HG03575 (cell line): ENCODE data around the gene KCNQ1.

ENCODE experiments used
- ATAC-seq: cut with Tn5 transposase; IDR thresholded peaks from one replicate; pipeline ENCODE4 v1.9.1; 2021; ENCODE audit not compliant: unreplicated experiment, insufficient number of reproducible peaks, low FRiP score; ENCODE audit errors: extremely low read depth

The KCNQ1 gene

DNA sequence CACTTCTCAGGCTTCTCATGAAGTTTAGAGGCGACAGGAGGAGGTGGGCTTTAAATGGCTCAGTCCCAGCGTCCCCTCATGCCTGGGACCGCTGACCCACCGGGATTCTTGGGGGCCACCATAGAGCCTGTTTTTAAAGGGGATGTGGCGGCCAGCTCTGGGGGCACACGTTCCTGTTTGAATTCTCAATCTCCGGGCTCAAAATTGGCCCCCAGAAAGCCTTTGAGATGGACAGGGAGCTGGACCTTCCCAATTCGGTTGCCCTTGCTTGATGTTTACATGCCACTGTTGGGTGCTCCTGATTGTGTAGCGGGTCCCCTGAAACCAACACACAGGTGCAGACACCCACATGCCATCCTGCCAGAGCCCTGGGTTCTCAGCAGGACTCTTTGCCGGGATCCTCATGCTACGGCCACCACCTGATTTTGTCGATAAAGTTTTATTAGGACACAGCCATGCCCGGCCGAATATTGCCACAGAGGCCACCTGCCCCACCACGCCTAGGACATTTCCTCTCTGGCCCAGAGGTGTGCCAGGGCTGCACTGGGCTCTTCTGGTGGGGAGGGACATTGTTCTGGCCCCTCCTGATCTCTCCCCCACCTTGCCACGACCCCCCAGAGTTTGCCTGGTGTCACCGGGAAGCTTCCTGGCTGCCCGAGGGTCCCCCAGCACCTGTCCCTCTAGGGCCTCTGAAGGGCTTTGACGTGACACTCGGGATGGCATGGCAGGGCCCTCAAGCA, 71.6 kb downstream of the KCNQ1 start:
- no peak for ATAC-seq

DNA sequence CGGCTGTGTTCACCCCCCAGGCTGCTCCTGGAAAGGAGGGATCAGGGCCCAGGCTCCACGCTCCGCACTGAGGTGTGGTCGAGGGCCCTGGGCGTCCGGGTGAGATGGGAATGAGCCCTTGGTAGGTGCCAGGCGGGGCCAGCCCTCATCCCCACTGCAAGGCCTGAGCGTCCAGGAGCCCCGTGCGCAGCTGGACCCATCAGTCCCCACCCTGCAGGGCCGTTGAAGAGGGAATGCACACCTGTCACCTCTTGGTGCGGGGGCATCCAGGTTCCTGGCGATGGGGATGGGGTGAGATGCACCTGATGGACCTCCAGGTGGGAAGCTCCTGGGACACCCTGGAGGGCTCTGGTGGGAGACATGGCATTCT, 72.2 kb downstream of the KCNQ1 start:
- no peak for ATAC-seq

DNA sequence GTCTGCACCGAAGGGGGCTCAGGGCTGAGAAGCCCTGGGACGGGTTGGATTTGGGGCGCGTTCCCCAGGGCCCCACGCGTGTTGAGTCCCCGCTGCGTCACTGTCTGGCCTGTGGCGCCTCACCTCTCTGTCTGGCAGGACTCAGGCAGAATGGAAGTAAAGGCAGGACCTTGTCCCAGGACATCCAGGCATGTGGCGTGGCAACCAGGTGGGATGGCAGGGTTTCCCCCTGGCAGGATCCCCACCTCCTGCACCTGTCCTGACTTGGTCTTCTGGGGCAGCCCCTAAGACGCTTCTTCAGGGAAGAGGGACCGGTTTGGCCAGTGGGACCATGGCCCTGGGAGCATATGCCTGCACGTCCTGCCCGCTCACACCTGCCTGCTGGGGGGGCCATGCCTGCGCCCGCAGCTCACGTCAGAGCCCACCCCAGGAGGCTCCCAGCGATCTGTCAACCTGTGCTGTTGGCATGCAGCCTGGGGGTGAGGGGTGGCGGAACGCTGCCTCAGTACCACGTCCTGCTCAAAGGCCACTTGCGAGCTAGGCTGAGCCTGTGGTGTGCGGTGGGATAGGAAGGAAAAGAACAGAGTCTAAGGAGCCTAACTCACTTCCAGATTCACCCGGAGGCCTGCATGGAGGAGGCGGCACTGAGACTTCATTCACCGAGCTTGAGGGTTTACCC, 72.7 kb downstream of the KCNQ1 start:
- ATAC-seq: no peak

DNA sequence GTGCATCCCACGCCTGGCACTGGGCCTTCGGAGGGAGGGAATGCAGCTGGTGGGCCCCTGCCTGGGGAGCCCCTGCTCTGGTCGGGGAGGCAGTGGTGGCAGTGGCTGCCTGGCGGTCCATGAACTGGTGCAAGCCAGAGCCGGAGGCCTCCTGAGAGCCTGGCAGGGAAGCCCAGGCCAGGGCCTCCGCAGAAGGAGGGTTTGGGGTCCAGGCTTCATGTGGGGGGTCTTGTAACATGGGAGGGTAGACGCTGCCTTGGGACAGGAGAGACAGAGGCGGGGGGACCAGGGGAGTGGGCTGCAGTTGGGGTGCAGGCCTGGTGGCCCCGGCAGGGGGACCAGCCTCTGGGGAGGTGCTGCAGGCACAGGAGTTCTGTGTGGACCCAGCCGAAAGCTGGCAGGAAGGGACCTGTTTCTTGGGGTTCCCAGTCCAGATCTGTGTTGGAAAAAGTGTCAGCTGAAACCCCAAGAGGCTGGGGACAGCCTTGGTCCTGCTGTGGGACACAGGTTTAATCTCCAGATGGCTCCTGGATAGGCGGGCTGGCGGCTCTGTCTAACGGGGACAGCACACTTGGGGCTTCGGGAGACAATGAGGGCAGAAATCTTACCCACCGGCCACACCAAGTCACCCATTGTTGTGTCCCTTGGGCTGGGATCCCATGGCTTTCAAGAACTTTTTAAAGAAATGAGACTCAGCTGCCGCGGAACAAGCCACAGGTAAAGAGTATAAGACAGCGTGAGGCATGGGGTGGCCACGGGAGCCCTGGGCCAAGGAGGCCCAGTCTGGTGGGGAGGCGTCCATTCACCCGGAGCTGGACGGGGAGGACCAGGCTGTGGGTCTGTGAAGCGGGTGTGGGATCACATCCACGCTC, 73.5 kb downstream of the KCNQ1 start:
- no peak for ATAC-seq

DNA sequence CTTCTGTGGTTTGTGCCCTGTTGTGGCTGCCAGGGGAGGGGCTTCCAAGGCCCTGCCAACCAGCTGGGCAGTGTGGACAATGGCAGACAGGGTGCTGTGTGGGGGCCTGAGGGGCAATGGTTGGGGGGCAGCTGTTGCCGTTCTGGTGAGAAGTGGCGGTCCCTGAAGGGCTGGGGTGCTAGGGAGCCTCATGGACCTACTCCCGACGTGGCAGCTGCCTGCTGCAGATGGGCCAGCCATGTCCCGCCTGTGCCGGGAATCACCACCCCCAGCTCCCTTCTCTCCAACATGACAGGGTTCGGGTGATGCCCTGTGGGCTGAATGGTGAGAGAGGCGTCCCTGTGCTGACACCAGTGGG, 74.2 kb downstream of the KCNQ1 start:
- no peak for ATAC-seq

DNA sequence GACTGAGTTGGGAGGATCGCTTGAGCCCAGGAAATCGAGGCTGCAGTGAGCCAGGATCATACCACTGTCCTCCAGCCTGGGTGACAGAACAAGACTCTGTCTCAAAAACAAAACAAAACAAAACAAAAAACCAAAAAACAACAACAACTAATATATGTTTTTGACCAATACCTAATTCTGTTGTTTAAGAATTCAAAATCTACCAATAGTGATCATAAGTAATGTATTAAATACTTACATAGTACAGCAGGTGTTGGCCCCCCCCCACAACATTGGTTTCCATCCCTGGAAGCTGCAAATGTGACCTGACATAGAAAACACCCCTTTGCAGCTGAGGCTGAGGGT, 74.7 kb downstream of the KCNQ1 start:
- no peak for ATAC-seq

DNA sequence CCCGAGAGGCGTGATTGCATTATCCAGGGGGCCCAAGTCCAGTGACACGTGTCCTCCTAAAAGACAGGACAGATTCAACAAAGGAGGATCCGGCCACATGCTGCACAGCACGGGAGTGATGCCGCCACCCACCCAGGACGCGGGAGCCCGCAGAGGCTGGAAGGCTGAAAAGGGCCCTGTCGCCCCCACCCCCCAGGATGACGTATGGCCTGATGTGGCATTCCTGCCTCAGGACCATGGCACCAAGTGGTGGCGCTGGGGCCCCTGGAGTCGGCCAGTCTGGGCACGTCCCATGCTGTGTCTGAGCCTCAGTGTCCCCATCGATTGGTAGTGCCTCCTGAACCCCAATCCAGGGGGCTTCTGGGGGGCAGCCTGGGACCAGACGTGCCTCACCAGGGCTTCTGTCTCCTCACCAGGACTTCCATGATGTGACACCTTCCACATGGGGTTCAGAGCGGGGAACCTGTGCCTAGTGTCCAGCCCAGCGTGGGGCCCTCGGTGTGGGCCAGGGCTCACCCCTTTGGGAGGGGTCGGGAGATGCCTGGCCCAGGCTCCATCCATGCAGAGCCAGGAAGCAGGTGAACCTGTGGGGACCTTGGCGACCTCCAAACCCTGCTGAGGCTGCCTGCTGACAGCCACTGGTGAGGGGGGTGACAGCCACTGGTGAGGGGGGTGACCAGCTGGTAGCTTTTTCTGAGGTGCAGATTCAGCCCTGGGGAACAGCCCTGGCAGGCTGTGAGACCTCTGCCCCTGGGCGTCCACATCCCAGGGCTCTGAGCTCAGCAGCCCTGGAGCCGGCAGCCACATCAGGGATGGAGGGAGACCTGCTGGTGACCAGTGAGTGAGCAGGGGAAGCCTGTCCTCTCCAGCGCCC, 75.3 kb downstream of the KCNQ1 start:
- no peak for ATAC-seq

DNA sequence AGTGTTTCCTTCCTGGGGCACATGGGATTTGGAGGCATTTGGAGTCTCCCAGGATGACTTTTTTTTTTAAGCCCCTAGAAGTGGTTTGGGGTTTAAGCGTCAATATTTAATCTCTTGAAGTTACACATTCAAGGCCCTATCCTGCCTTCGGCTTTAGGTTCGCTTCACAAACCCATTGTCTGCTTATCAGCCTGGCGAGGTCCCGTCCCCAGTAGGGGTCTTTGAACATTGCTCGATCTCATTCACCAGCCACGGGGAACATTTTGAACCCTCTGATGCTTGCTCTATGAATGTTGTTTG, 75.9 kb downstream of the KCNQ1 start:
- no peak for ATAC-seq

DNA sequence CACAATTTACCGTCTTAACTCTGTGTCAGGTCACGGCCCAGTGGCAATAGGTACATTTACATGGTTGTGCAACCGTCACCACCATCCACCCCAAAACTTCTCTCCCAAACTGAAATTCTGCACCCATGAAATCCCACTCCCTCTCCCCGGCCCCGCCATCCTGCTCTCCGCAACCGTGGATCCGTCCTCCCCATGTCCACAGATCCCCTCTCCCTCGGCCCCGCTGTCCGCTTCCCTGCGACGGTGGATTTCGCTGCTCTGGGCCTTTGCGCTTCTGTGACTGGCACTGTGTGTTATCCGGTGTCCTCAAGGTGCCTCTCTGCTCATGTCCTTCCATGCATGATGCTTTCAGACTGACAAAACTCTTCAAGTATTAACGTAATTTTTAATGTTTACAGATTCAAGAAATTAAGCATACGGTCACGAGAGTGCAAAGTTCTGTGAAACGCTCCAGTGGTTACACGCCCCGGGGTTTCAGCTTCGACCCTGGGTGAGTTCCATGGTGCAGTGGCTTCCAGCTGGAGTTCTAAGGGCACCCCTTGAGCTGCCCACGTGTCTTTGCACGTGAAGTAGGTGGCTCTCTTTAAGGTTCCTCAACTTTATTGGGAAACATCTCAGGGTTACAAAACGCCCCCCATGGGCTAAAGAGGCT, 76.4 kb downstream of the KCNQ1 start:
- ATAC-seq: no peak

DNA sequence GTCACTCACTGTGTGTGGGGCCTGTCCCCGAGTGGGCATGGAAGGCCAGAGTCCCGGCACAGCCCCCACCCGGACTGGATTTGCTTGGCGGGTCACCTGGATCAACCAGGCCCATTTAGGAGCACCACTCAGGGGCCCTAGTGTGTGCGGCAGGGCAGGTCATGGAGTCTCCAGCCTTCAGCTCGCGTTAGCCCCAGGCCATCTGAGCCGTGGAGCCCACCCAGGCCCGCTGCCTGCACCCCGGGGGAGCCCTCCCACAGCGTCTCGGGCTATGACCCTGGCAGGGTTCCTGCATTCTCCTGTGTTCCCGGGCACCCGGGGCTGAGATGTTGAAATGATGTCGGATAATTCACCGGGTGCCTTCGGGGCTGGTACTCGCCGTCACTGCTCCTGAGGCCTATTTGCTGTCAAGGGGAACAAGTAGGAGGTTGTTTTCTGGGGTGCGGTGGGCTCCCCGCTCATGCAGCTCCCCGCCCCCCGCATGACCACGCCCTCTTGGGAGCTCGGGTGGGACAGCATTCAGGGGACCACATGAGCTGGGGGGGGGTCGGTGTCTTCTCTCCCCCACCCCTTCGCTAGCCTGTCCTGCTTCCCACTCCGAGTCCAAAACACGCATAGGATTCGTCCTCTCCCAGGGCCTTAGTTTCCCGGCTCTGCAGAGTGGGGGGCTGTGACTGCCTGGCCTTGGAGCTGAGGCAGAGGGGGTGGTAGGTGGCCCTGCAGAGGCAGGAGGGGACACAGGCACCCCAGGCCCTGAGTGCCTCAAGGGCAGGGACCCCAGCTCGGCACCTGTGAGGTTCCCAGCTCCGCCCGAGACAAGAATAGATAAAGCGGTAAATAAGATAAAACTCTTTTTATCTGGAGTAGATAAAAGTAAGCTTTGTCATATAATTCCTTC, 77.2 kb downstream of the KCNQ1 start:
- no peak for ATAC-seq

DNA sequence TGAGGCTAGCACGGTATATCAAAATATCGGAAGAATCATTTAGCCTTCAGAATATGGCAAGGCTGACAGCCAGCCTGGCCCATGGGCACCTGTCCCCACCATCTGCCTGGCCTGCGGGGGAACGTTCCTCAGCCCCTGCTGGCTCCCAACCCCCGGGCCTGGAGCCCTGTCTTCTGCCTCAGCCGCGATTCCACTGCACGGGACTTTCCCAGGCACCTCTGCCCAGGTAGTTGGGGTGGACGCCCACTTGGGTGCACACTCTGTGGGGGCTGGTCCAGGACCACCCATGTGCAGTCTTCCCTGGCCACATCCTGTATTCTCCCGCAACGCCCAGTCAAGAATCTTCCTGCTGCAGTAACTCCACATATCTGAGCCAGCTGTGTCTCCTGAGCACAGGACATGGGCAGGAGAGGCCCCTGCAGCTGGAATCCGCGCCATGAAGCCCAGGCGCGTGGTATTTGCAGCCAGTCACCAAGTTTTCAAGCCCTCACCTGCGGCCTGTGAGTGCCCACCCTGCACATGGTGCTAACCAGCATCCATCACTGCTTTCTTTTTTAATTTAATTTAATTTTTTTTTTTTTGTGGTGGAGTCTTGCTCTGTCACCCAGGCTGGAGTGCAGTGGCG, 77.9 kb downstream of the KCNQ1 start:
- no peak for ATAC-seq

DNA sequence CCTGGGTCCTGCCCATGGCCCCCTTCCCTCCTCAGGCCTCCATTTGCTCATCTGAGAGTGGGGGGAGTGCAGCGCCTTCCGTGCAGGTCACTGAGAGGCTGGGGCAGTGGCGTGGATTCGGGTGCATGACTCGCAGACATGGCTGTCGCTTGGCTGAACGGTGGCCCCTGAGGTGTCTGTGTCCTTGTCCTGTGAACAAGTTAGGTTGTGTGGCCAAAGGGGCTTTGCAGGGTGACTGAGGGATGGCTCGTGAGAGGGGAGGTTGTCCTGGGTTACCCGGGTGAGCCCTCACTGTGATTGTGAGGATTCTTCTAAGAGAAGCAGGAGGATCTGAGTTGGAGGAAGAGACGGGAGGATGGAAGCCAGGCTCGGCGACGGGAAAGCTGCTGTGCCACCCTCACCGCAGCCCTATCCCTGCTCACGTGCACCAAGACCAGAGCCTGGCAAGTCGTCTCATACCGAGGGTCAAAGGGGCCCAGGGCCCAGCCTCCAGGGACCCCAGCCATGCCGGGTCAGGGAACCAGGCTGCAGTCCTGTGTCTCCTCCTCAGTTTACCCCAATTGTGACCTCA, 79.1 kb downstream of the KCNQ1 start:
- no peak for ATAC-seq

DNA sequence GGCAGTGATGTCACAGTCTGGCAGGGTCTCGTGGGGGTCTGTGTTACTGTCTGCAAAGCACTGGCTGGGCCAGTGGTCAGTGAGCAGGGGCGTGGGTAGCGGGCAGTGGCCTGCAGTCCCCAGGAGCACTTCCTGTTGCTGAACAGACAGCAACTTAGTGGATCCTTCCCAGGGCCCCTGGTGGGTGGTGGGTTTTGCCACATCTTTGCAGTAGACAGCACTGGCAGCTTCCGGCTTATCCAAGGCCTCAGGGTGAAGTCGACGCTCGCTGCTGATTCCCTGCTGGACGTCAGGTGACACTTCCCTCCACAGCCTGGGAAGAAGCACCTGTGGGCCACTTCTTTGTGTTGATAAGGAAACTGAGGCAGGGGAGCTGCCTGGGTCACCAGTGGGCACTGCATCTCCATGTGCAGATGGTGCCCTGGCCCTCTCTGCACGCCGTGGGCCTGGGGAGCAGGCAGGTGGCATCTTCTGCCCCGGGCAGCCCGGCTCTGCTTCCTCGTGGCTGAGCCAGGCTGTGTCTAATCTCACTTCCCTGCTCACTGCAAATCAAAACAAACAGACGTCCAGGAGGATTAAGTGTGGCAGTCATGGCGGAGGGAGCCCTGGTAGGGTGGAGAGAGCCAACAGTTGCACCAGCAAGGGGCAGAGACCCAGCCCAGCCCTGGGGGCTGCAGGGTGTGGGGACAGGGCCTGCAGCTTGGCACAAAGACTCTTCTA, 79.8 kb downstream of the KCNQ1 start:
- no peak for ATAC-seq

DNA sequence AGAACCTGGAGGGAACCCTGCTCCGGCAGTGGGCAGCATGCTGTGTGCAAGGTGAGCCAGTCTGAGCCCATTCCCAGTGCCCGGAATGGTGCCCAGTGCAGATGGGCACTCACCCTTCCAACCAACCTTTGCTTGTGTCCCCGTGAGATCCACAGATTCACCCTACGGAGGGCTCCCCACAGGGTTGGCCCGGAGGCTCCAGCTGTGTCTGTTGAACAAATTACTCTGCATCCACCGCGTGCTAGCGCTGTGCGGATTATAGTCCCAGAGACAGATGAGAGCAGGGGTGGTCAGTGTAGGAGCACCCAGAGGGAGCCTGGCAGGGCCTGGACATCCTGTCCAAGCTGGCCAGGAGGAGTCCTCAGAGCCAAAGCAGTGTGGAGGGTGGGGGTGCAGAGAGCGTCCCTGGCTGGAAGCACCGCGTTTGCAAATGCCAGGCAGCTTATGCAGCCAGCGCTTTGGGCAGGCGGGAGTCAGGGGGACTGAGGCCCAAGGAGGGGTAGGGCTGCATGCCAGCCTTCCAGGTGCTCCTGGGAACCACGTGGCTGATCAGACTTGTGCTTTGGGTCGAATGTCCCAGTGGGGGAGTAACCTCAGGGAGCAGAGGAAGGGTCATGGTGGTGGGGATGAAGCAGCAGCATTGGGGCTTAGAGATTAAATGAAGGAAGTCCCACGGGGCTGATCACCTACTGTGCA, 80.5 kb downstream of the KCNQ1 start:
- ATAC-seq: no peak

DNA sequence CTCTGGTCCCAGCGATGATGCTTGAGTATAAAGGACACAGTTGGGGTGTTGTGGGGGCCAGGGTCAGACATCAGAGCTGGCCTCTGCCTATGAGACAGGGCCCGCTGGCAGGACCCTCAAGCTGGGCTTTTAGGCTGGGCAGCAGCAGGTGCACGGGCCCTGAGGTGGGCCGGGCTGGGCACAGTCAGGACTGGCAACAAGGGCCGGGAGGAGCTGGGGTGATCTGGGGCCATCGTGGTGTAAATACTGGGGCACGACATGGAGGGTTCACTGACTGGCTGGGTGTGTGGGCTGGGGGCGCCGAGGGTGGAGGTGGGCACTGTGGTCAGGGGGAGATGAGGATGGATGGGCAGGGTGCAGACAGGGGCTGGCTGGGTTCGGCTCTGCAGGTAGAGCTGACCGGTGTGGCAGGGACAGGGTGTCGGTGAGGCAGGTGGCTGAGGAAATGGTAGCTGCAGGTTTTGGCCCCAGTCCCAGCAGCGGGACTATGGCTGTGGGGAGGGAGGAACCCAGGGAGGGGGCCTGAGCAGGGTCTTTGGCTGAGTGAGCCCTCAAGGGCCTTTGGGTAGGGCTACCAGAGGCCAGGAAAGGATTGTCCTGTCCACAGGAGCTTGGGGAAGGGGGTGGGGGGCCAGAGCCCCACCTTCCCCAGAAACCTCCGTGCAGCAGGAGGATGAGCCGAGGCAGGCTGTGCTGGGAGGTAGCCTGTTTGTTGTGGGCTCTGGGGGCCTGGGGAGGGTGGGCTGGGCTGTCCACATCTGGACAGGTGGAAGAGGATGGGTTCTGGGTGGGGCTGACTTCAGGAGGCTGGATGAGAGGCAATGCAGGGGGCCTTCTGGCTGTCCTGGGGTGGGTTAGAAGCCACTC, 81.4 kb downstream of the KCNQ1 start:
- ATAC-seq: no peak
